HepG2 (cell line): ENCODE measurements around the gene HBA2.

ENCODE experiments used
- AGO2 ChIP-seq: fragments of 200-400 bp; formaldehyde crosslinking; optimal IDR thresholded peaks from 2 replicates; pipeline ENCODE3; 2017; ENCODE audit warnings: mild to moderate bottlenecking, low read depth, low read length, moderate library complexity
- HNRNPK ChIP-seq: fragments of 200-400 bp; formaldehyde crosslinking; IDR thresholded peaks from 2 replicates; pipeline ENCODE4 v1.6.1; 2018; ENCODE audit warnings: low read length, low read depth, moderate library complexity, mild to moderate bottlenecking; ENCODE audit not compliant: poor library complexity, severe bottlenecking
- KDM1A ChIP-seq: IDR thresholded peaks from 2 replicates; pipeline ENCODE4 v1.6.1; 2016; ENCODE audit warnings: missing compliant biosample characterization
- MAX ChIP-seq: IDR thresholded peaks from 2 replicates; pipeline ENCODE4 v1.6.1; 2012; ENCODE audit warnings: inconsistent platforms
- POLR2G ChIP-seq: fragments of 200-400 bp; formaldehyde crosslinking; IDR thresholded peaks from 2 replicates; pipeline ENCODE4 v1.6.1; 2018; ENCODE audit warnings: mild to moderate bottlenecking, low read depth, low read length, moderate library complexity
- PPARG ChIP-seq: conservative IDR thresholded peaks from 2 replicates; pipeline ENCODE4 v1.6.1; 2016; ENCODE audit warnings: missing biosample characterization, missing genetic modification reagents
- TCF7L2 ChIP-seq: IDR thresholded peaks from 2 replicates; pipeline ENCODE4 v1.6.1; 2011; ENCODE audit warnings: mild to moderate bottlenecking, low read depth, low read length, moderate library complexity
- ZFP41 ChIP-seq: sonication (generic); formaldehyde crosslinking; IDR thresholded peaks from 2 replicates; pipeline ENCODE4 v1.4.0; 2020; ENCODE audit warnings: mild to moderate bottlenecking, missing genetic modification reagents, borderline replicate concordance
- ZNF124 ChIP-seq: sonication (generic); formaldehyde crosslinking; IDR thresholded peaks from 2 replicates; pipeline ENCODE4 v1.4.0; 2020; ENCODE audit warnings: missing genetic modification reagents

- no peak for TF ChIP-seq KDM1A
- TF ChIP-seq ZFP41 (CRISPR knock-in tag): no peak
- no peak for TF ChIP-seq PPARG
- no peak for TF ChIP-seq TCF7L2
- no peak for TF ChIP-seq ZNF124 (CRISPR knock-in tag)
- no peak for TF ChIP-seq AGO2
- no peak for TF ChIP-seq POLR2G
- no peak for TF ChIP-seq MAX
- TF ChIP-seq HNRNPK: no peak
These were observed 47.7 kb upstream of the HBA2 start for GRCh38 chr16:125011-125410.
